Upper lobe of right lung (tissue), 1 donor: ENCODE measurements around the gene IFNA1. TPM values are rescaled to one million over a fixed set of nuclear protein-coding genes. Genes with fewer than 3 reads are reported as not detected.
"Not testable (repeated sequence)": the region's sequence is repeated elsewhere in the genome, so short reads cannot be mapped to it uniquely, and the experiment has no call there.

Experiments
- ATAC-seq: fragments of 200-7000 bp; cut with Tn5 transposase; one replicate; pipeline ENCODE4 v1.9.1; 2020; ENCODE audit warnings: mild to moderate bottlenecking, moderate library complexity
- DNase-seq: peaks from one replicate; pipeline ENCODE4 v3.0.0-alpha.2; 2020
- H3K27ac ChIP-seq: fragments of 200-600 bp; one replicate; pipeline ENCODE4 v1.8.0; 2022
- H3K27me3 ChIP-seq: fragments of 200-600 bp; one replicate; pipeline ENCODE4 v1.8.0; 2022; ENCODE audit warnings: mild to moderate bottlenecking
- H3K36me3 ChIP-seq: fragments of 200-600 bp; one replicate; pipeline ENCODE4 v1.8.0; 2022
- H3K4me1 ChIP-seq: fragments of 200-600 bp; one replicate; pipeline ENCODE4 v1.8.0; 2022
- H3K4me3 ChIP-seq: fragments of 200-600 bp; one replicate; pipeline ENCODE4 v1.8.0; 2022; ENCODE audit warnings: mild to moderate bottlenecking
- H3K9me3 ChIP-seq: fragments of 200-600 bp; one replicate; pipeline ENCODE4 v1.8.0; 2022
- intact Hi-C: fragments of 100-400 bp; cut with DNase I; formaldehyde crosslinking; loops from one replicate; pipeline ENCODE4 v1.11.0; 2022
- total RNA-seq: library from RNA; stranded (reverse); fragmentation: NEBNext Ultra II Directional; extraction: Animal tissue kit (Norgen Biotek cat#: 25700); gene quantifications from one replicate; pipeline ENCODE4 v1.2.1, GENCODE V29; 2021
- TF ChIP-seq, protein P1 (sequence below): fragments of 200-600 bp; IDR thresholded peaks from one replicate; pipeline ENCODE4 v1.8.0; 2022; ENCODE audit warnings: antibody characterized with exemption
- donor health status: DM: no; HTN: yes; CAD: no; lungs with severe emphysema.

The IFNA1 gene
- total RNA-seq, 1 donor from 2014 or later: not detected

DNA sequence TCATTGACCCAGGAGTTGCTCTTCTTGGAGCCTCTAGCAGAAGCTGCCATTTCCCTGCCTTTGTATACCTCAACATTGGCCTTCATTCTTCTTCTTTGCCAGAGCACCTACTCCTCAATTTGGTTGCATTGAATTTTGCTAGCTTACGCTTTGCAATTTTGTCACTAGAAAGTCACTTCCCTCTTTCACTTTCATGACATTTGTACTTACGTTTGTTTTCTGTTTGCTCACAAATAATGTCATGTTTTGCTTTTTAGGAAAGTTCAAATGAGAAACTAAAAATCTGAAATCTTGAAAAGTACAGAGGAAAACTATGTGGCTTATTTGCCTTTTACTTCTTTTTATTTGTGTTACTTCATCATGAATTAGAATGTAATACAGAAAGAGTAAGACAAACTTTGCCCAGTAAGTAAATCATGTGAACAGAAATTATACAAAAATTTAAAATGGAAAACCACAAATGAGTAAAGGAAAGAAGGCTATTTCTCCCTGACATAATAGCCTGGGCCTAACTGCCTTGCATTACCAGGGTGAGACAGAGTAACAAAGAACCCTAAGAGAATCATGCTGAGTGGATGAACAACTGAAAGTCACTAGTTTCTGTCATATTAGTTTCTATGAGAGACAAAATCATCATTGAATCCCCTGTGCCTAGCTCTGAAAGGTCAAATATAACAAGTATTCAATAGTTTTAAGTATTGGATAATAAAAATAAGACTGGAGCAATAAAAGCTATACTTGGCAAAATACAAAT is 7.4 kb upstream of the IFNA1 start:
- Histone ChIP-seq H3K4me3 (no peak overlapping the region), H3K27ac (no peak overlapping the region), H3K27me3 (peaks cover 2% of the 10 kb centered on the region), H3K36me3 (no peaks in the 10 kb centered on the region), H3K9me3 (no peaks in the 10 kb centered on the region), H3K4me1 (no peaks in the 10 kb centered on the region)
- intact Hi-C loops: no loop called here
- ATAC-seq (no peak), DNase-seq (no peak)
- TF ChIP-seq, protein P1, sequence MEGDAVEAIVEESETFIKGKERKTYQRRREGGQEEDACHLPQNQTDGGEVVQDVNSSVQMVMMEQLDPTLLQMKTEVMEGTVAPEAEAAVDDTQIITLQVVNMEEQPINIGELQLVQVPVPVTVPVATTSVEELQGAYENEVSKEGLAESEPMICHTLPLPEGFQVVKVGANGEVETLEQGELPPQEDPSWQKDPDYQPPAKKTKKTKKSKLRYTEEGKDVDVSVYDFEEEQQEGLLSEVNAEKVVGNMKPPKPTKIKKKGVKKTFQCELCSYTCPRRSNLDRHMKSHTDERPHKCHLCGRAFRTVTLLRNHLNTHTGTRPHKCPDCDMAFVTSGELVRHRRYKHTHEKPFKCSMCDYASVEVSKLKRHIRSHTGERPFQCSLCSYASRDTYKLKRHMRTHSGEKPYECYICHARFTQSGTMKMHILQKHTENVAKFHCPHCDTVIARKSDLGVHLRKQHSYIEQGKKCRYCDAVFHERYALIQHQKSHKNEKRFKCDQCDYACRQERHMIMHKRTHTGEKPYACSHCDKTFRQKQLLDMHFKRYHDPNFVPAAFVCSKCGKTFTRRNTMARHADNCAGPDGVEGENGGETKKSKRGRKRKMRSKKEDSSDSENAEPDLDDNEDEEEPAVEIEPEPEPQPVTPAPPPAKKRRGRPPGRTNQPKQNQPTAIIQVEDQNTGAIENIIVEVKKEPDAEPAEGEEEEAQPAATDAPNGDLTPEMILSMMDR: no peak

DNA sequence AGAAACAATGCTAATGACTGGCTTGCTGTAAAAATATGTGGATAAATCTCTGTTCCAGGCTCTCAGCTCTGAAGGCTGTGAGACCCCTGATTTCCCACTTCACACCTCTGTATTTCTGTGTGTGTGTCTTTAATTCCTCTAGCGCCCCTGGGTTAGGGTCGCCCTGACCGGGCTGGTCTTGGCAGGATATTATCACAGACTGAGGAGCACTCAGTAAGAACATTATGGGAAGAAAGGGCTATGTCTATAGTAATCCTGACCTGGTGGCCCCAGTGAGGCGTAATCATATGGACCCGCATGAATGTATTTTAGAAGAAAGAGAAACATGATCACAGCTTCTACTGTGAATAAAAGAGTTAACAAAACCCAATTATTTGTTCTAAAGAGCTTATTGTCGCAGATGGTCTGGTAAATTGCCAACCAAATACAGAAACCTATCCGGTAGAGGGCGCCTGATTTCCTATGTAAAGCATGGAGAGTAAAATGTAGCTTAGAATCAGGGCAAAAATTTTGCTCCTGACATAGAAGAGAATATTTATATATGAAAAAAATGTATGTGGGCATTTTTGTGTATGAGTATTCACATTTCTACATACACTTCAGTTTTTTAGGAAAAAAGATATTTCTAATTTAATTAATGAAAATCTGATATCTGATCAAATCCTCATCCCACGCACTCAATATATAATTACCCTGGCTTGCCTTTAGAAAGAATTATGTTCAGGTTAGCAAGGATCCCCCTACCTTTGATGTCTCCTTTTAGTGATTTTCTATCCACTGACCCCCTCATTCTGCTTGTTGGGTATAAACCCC is 5.8 kb upstream of the IFNA1 start:
- H3K27me3 ChIP-seq: peaks cover 4% of the 10 kb centered on the region
- H3K4me1 ChIP-seq: no peaks in the 10 kb centered on the region
- TF ChIP-seq, protein P1: peak; percentile 48
- ATAC-seq (no peak), DNase-seq (no peak)
- intact Hi-C loops: no loop called here
- H3K27ac ChIP-seq: no peak overlapping the region
- no peaks in the 10 kb centered on the region for H3K9me3 ChIP-seq
- no peaks in the 10 kb centered on the region for H3K36me3 ChIP-seq
- no peak overlapping the region for H3K4me3 ChIP-seq

DNA sequence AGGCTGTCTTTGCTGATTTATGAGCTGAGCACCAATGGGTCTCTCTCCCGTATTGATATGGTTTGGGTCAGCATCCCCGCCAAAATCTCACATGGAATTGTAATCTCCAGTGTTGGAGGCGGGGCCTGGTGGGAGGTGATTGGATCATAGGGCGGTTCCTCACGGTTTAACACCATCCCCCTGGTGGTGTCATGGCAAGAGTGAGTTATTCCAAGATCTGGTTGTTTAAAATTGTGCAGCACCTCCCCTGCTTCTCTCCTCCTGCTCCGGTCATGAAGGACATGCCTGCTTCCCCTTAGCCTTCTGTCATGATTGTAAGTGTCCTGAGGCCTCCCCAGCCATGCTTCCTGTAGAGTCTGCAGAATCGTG is 5.2 kb upstream of the IFNA1 start:
- intact Hi-C loops, H3K4me1 ChIP-seq, H3K36me3 ChIP-seq, H3K4me3 ChIP-seq, ATAC-seq, DNase-seq, H3K27ac ChIP-seq, H3K27me3 ChIP-seq, H3K9me3 ChIP-seq: not testable (repeated sequence)

DNA sequence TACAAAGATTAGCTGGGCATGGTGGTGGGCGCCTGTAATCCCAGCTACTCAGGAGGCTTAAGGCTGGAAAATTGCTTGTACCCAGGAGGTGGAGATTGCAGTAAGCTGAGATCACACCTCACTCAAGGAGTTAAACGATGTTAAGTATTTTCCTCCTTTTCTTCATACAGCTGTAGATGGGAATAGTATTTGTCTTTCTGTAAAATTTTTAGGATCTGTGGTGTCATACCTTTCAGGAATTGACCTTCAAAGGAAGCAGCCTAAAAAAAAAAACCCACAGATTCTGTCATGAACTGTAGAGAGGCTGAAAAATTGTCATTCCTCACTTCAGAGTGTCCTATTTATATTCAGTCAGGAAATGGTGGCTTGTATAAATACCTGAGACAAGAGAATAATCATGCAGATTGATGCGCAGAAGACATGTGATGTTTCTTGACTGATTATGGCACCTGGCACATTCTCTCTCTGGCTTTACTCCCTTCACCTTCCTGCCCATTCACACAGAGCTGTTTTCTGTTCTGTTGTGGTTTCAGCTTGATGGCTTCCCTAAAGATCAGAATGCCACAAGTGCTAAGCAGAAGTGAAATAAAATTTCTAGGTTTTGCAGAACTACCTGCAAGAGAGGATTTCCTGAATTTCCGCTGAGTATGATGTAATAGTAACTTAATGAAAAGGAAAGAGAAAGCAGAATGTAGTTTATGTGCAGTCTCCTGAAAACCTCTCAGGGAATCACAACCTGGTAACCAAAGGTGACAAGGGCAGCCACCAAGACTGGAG is 3.8 kb downstream of the IFNA1 start:
- TF ChIP-seq, protein P1: no peak
- intact Hi-C loops: no loop called here
- DNase-seq (no peak), ATAC-seq (peak; percentile 67)
- Histone ChIP-seq H3K36me3 (no peaks in the 10 kb centered on the region), H3K27me3 (no peaks in the 10 kb centered on the region), H3K27ac (no peak overlapping the region), H3K4me1 (no peaks in the 10 kb centered on the region), H3K9me3 (no peaks in the 10 kb centered on the region), H3K4me3 (no peak overlapping the region)

DNA sequence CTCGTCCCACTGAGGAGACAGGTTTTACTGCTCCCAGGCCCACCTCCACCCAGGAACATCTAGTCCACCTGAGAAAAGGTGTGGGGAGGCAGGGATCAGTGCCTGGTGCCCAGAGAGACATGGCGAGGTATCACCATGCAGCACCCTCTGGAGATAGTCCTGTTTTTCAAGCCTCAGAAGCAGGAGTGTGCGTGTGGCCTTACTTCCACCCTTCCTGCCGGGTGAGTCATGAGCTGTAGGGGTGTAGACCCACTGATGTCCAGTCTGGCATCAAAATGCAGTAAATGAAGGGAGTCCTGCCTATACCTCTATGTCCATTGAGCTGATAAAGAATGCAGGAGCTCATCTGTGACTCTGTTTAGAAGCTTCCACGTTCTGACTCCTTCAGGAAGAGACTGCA is 9.1 kb downstream of the IFNA1 start:
- intact Hi-C loops, H3K4me1 ChIP-seq, H3K27me3 ChIP-seq, H3K36me3 ChIP-seq, H3K9me3 ChIP-seq, H3K4me3 ChIP-seq, ATAC-seq, DNase-seq, H3K27ac ChIP-seq: not testable (repeated sequence)

DNA sequence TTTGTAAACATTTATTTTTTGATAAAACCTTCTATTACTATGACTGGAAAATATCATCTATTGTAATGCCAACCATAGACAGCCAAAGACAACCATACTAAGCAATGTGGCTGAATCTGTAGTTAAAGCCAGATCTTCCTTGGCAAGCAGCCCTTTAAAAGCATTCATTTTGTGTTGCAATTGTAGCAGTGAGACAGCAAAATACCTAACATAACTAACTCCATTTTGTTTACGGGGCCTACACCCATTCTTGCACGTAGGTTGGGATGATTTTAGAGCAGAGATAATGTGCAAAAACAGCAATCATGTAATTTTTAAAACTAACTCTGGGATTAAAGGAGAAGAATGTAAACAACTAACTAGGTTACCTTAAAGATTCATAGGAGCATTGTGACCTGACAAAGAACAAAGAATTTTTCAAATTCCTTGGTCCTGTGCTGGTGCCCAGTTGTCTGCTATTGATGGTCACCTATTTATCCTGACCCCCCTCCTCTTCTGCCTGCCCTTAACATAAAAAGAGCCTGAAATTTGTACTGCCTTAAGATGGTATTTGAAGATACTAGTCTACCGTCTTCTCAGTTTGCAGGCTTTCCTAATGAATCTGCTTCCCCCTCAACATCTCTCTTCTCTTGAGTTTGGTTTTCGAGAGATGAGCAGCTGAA is 10.6 kb downstream of the IFNA1 start:
- ATAC-seq (no peak), DNase-seq (no peak)
- intact Hi-C loops: no loop called here
- Histone ChIP-seq H3K36me3 (no peaks in the 10 kb centered on the region), H3K4me1 (no peaks in the 10 kb centered on the region), H3K27me3 (no peaks in the 10 kb centered on the region), H3K27ac (no peak overlapping the region), H3K4me3 (no peak overlapping the region), H3K9me3 (no peaks in the 10 kb centered on the region)
- TF ChIP-seq, protein P1: no peak
